Caco-2 (cell line): ENCODE measurements around the gene KIAA1614. TPM values are rescaled to one million over a fixed set of nuclear protein-coding genes. Genes with fewer than 3 reads are reported as not detected.
"Not testable (repeated sequence)": the region's sequence is repeated elsewhere in the genome, so short reads cannot be mapped to it uniquely, and the experiment has no call there.

Source experiments
- BruUV-seq: library from RNA; stranded (reverse); fragments of 400-500 nt; replicated peaks from 2 replicates; lab custom pipeline; 2021; lab: Mats Ljungman, UMichigan
- CTCF ChIA-PET: fragments of 300-600 bp; sonication (Branson Sonifier 250); formaldehyde crosslinking; loops from one replicate; lab custom pipeline; 2022; ENCODE audit warnings: antibody characterized with exemption; lab: Charles Lee
- POLR2A ChIA-PET: fragments of 300-600 bp; sonication (Branson Sonifier 250); formaldehyde crosslinking; loops from one replicate; lab custom pipeline; 2022; ENCODE audit warnings: antibody characterized with exemption; lab: Charles Lee
- DNase-seq, 2 experiments: peaks; one replicate each; pipeline versions ENCODE4 v3.0.0 to v3.0.0-alpha.2; 2020 to 2022
- H3K27me3 ChIP-seq: replicated peaks from 2 replicates; pipeline ENCODE4 v1.6.0; 2011; ENCODE audit warnings: low read length; ENCODE audit not compliant: control insufficient read depth, insufficient read depth
- H3K36me3 ChIP-seq: 2 replicates; pipeline ENCODE4 v1.5.1; 2011; ENCODE audit warnings: low read length; ENCODE audit not compliant: control insufficient read depth, insufficient read depth
- H3K4me1 ChIP-seq: fragments of 250-450 bp; sonication (Bioruptor Pico); 2 replicates; pipeline ENCODE4 v1.5.1; 2020; ENCODE audit warnings: mild to moderate bottlenecking
- H3K4me3 ChIP-seq: 2 replicates; pipeline ENCODE4 v1.5.1; 2011; ENCODE audit warnings: low read depth, mild to moderate bottlenecking, control low read depth, low read length
- H3K9me3 ChIP-seq: fragments of 250-450 bp; sonication (Bioruptor Pico); 2 replicates; pipeline ENCODE4 v1.5.1; 2020; ENCODE audit warnings: mild to moderate bottlenecking, moderate library complexity
- H3K27ac Mint-ChIP-seq: one replicate; pipeline ENCODE4 v1.8.0; 2022; ENCODE audit warnings: mixed read lengths; ENCODE audit not compliant: unreplicated experiment
- H3K27me3 Mint-ChIP-seq: one replicate; pipeline ENCODE4 v1.8.0; 2022; ENCODE audit warnings: mixed read lengths; ENCODE audit not compliant: insufficient read depth, unreplicated experiment
- H3K36me3 Mint-ChIP-seq: one replicate; pipeline ENCODE4 v1.8.0; 2022; ENCODE audit warnings: mild to moderate bottlenecking, mixed read lengths; ENCODE audit not compliant: insufficient read depth, unreplicated experiment
- H3K4me1 Mint-ChIP-seq: one replicate; pipeline ENCODE4 v1.8.0; 2022; ENCODE audit warnings: low read depth, mixed read lengths; ENCODE audit not compliant: unreplicated experiment
- H3K4me3 Mint-ChIP-seq: one replicate; pipeline ENCODE4 v1.8.0; 2022; ENCODE audit warnings: mild to moderate bottlenecking, moderate library complexity, mixed read lengths; ENCODE audit not compliant: unreplicated experiment
- H3K9me3 Mint-ChIP-seq: one replicate; pipeline ENCODE4 v1.8.0; 2022; ENCODE audit warnings: mixed read lengths; ENCODE audit not compliant: unreplicated experiment
- intact Hi-C: fragments of 100-400 bp; cut with micrococcal nuclease; formaldehyde crosslinking; loops from one replicate; pipeline ENCODE4 v1.10.0; 2022; ENCODE audit not compliant: unreplicated experiment
- total RNA-seq: library from RNA; stranded (reverse); gene quantifications from 2 replicates; pipeline ENCODE4 v1.2.3, GENCODE V29; 2022
- TF ChIP-seq, protein P1 (sequence below), 2 experiments: fragments of 200-600 bp in 1 of 2; IDR thresholded peaks; 1 replicate in 1 of 2; 2 replicates in 1 of 2; pipeline versions ENCODE4 v1.5.1 to v1.8.0; 2011 to 2022; ENCODE audit warnings: antibody characterized with exemption in 1 of 2, control low read depth in 1 of 2, inconsistent platforms in 1 of 2, low read depth in 1 of 2, low read length in 1 of 2, mild to moderate bottlenecking in 1 of 2, moderate library complexity in 1 of 2; ENCODE audit not compliant: insufficient read depth in 1 of 2, severe bottlenecking in 1 of 2, unreplicated experiment in 1 of 2

Gene KIAA1614
- total RNA-seq, 1 experiment from 2014 or later, result 0.29 TPM

DNA sequence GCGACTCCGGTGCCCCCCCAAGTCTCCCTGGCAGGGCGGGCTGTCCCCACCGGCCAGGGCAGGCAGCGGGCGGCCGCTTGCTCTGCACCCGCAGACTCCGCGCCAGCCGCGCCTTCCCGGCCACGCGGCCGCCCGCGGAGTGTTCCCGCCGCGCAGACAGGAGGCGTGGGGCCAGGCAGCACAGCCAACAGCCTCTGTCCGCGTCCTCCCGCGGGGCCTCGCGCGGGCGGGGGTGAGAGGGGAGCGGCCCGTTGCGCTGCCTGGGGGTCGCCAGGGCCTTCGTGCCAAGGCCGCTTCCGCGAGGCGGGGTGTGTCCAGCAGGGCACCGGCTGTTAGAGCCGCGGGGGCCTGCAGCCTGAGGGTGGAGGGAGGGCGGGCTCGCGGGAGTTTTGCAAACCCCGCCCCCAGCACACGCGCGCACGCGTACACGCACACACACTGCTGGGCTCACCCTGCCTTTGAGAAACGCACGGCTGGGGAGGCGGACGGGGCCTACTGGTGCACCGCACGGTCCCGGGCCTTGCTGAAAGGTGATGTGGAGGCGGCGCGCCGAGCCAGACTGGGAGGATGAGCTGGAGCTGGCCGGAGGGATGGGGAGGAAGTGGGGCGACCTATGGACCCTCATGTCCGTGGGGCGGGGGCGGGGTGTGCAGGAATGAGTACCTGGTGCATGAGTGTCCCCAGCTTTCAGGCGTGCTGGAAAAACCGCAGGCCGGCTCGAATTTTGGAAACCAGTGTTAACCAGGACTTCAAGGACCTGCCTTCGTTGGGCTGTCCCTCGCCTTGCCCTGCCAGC, 41.5 kb downstream of the KIAA1614 start:
- Mint-ChIP-seq H3K9me3 (no peaks in the 10 kb centered on the region), H3K27ac (no peak overlapping the region), H3K27me3 (no peaks in the 10 kb centered on the region), H3K4me3 (peak overlapping the region; percentile 73), H3K36me3 (no peaks in the 10 kb centered on the region), H3K4me1 (no peaks in the 10 kb centered on the region)
- Histone ChIP-seq H3K9me3 (no peaks in the 10 kb centered on the region), H3K4me1 (peaks cover 10% of the 10 kb centered on the region), H3K36me3 (no peaks in the 10 kb centered on the region), H3K4me3 (peak overlapping the region; percentile 78), H3K27me3 (no peaks in the 10 kb centered on the region)
- peak; percentile 70 to 71 for DNase-seq
- ChIA-PET POLR2A (no interaction called here), CTCF (interaction anchor here (0.9 to 1.0 kb wide), 2 partner anchors 9 to 72 kb away, joined by 3 to 5 read pairs; no protein-coding TSS in a partner anchor)
- no TSS peak for BruUV-seq
- TF ChIP-seq, protein P1, sequence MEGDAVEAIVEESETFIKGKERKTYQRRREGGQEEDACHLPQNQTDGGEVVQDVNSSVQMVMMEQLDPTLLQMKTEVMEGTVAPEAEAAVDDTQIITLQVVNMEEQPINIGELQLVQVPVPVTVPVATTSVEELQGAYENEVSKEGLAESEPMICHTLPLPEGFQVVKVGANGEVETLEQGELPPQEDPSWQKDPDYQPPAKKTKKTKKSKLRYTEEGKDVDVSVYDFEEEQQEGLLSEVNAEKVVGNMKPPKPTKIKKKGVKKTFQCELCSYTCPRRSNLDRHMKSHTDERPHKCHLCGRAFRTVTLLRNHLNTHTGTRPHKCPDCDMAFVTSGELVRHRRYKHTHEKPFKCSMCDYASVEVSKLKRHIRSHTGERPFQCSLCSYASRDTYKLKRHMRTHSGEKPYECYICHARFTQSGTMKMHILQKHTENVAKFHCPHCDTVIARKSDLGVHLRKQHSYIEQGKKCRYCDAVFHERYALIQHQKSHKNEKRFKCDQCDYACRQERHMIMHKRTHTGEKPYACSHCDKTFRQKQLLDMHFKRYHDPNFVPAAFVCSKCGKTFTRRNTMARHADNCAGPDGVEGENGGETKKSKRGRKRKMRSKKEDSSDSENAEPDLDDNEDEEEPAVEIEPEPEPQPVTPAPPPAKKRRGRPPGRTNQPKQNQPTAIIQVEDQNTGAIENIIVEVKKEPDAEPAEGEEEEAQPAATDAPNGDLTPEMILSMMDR (IDR thresholded peaks at IDR 0.05; ENCODE audit: insufficient read depth in 1 of 2, low read depth in 1 of 2, low read length in 1 of 2, severe bottlenecking in 1 of 2, unreplicated experiment in 1 of 2), result no peak
- intact Hi-C loops, result loop anchor here (10.0 kb wide), 1 partner anchor 69 kb away; no protein-coding TSS in a partner anchor

DNA sequence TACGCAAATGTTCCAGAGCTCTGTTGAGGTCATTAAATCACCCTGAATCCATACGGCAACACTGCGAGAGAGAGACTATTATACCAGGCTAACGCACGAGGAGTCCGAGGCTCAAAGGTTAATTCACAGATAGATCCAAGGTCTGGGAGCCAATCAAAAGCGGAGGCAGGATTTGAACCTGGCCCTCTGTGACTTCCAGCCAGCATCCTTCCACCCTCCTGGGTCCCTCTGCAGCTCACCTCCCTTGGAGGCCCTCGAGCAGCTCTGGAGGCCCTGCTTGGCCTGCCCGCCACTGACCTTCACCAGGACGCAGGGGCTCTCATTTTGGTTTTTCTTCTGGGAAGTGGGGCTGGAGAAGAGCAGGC, 42.1 kb downstream of the KIAA1614 start:
- H3K4me1 ChIP-seq, result peaks cover 10% of the 10 kb centered on the region
- TF ChIP-seq, protein P1 (IDR thresholded peaks at IDR 0.05; ENCODE audit: insufficient read depth in 1 of 2, low read depth in 1 of 2, low read length in 1 of 2, severe bottlenecking in 1 of 2, unreplicated experiment in 1 of 2), result no peak
- no peak for DNase-seq
- H3K27me3 Mint-ChIP-seq, result no peaks in the 10 kb centered on the region
- H3K27me3 ChIP-seq, result no peaks in the 10 kb centered on the region
- H3K9me3 ChIP-seq, result no peaks in the 10 kb centered on the region
- H3K9me3 Mint-ChIP-seq, result peaks cover under 1% of the 10 kb centered on the region
- no peaks in the 10 kb centered on the region for H3K36me3 Mint-ChIP-seq
- no peaks in the 10 kb centered on the region for H3K4me1 Mint-ChIP-seq
- peak overlapping the region; percentile 73 for H3K4me3 Mint-ChIP-seq
- ChIA-PET CTCF (interaction anchor here (0.9 to 1.0 kb wide), 2 partner anchors 10 to 73 kb away, joined by 3 to 5 read pairs; no protein-coding TSS in a partner anchor), POLR2A (no interaction called here)
- peak overlapping the region; percentile 78 for H3K4me3 ChIP-seq
- TSS peak; percentile 68 for BruUV-seq
- H3K36me3 ChIP-seq, result no peaks in the 10 kb centered on the region
- intact Hi-C loops, result loop anchor here (10.0 kb wide), 1 partner anchor 70 kb away; no protein-coding TSS in a partner anchor
- no peak overlapping the region for H3K27ac Mint-ChIP-seq

DNA sequence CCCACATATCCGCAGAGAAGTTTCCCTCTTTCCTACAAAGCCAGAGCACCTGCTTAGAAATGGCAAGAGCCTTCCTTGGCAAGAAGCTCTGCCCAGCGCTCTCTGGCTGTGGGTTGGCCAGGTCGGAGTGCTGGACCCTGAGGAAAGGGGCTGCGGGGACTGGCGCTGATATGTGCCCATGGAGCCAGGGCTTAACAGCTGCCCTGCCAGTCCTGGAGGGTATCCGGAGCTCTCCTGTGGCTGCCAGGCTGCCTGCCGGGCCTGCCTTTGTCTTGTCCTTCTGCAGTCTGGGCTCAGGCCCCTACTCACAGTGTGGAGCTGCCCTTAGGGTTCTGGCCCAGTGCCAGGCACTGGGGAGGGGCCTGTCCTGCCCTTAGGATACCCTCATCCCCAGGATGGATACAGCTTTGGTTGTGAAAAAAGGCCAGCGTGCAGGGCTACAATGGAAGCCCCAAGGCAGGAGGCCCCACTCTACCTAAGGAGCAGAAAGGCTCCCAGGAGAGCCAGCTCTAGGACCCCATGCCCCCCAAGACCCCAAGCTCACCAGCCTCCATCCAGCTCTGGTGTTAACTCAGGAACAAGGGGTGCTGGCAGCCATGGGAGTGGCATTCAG, 43.4 kb downstream of the KIAA1614 start:
- H3K27me3 ChIP-seq, result no peaks in the 10 kb centered on the region
- Mint-ChIP-seq H3K9me3 (peaks cover 11% of the 10 kb centered on the region), H3K4me3 (peak overlapping the region; percentile 73), H3K27me3 (no peaks in the 10 kb centered on the region), H3K27ac (no peak overlapping the region), H3K4me1 (no peaks in the 10 kb centered on the region), H3K36me3 (peaks cover 6% of the 10 kb centered on the region)
- intact Hi-C loops, result loop anchor here (10.0 kb wide), 1 partner anchor 71 kb away; no protein-coding TSS in a partner anchor
- CTCF ChIA-PET, result no interaction called here
- H3K4me3 ChIP-seq, result no peak overlapping the region
- POLR2A ChIA-PET, result no interaction called here
- no peaks in the 10 kb centered on the region for H3K9me3 ChIP-seq
- H3K36me3 ChIP-seq, result no peaks in the 10 kb centered on the region
- peaks cover 10% of the 10 kb centered on the region for H3K4me1 ChIP-seq
- TF ChIP-seq, protein P1 (IDR thresholded peaks at IDR 0.05; ENCODE audit: insufficient read depth in 1 of 2, low read depth in 1 of 2, low read length in 1 of 2, severe bottlenecking in 1 of 2, unreplicated experiment in 1 of 2), result no peak
- BruUV-seq, result no TSS peak
- no peak for DNase-seq

DNA sequence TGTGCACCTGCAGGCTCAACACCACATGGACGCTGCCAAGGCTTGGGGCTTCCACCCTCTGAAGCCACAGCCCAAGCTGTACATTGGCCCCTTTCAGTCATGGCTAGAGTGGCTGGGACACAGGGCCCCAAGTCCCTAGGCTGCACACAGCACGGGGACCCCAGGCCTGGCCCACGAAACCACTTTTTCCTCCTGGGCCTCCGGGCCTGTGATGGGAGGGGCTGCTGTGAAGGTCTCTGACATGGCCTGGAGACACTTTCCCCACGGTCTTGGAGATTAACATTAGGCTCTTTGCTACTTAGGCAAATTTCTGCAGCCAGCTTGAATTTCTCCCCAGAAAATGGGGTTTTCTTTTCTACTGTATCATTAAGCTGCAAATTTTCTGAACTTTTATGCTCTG, 46.9 kb downstream of the KIAA1614 start:
- H3K27ac Mint-ChIP-seq, H3K4me3 ChIP-seq, H3K9me3 ChIP-seq, H3K27me3 Mint-ChIP-seq, POLR2A ChIA-PET, BruUV-seq, CTCF ChIA-PET, H3K4me1 ChIP-seq, H3K4me1 Mint-ChIP-seq, DNase-seq, H3K27me3 ChIP-seq, H3K36me3 ChIP-seq, H3K4me3 Mint-ChIP-seq: not testable (repeated sequence)
- Mint-ChIP-seq H3K36me3 (peaks cover 11% of the 10 kb centered on the region), H3K9me3 (peaks cover 11% of the 10 kb centered on the region)
- intact Hi-C loops, result loop anchor here (10.0 kb wide), 1 partner anchor 75 kb away; no protein-coding TSS in a partner anchor
